Globus pallidus (tissue), 1 donor: ENCODE data around the gene KIR3DL2.
"Not testable (repeated sequence)": the region's sequence is repeated elsewhere in the genome, so short reads cannot be mapped to it uniquely, and the experiment has no call there.

Experiments
- DNase-seq: peaks from one replicate; pipeline ENCODE4 v3.0.0-alpha.2; 2015; ENCODE audit warnings: low spot score

The KIR3DL2 gene

GRCh38 chr19:54871696-54872095 is 21.5 kb downstream of the KIR3DL2 start:
- no peak for DNase-seq

GRCh38 chr19:54873990-54874389 is 23.7 kb downstream of the KIR3DL2 start, which contains the start of gene FCAR:
TSS of gene FCAR (plus strand) at chr19:54874235. CDS start at chr19:54874290, 55 bp downstream.
- DNase-seq, result no peak

- DNase-seq, result peak; percentile 61
Measured at GRCh38 chr19:54875506-54875905, 25.3 kb downstream of the KIR3DL2 start.

GRCh38 chr19:54877471-54877870 is 27.2 kb downstream of the KIR3DL2 start:
- DNase-seq, result no peak

GRCh38 chr19:54881884-54882283 is 31.6 kb downstream of the KIR3DL2 start:
- no peak for DNase-seq

- DNase-seq, result no peak
Measured at GRCh38 chr19:54882758-54883157, 32.5 kb downstream of the KIR3DL2 start.

- DNase-seq, result no peak
Measured at GRCh38 chr19:54883228-54883627, 33.0 kb downstream of the KIR3DL2 start.

- DNase-seq, result no peak
Measured at GRCh38 chr19:54888239-54888638, 38.0 kb downstream of the KIR3DL2 start.

GRCh38 chr19:54889566-54889965 is 39.3 kb downstream of the KIR3DL2 start:
- DNase-seq, result no peak

GRCh38 chr19:54893406-54893805 is 43.2 kb downstream of the KIR3DL2 start:
- DNase-seq, result no peak

- not testable (repeated sequence) for DNase-seq
Measured at GRCh38 chr19:54894106-54894505, 43.9 kb downstream of the KIR3DL2 start.

GRCh38 chr19:54896036-54896435 is 45.8 kb downstream of the KIR3DL2 start:
- no peak for DNase-seq

- DNase-seq, result not testable (repeated sequence)
Measured at GRCh38 chr19:54898685-54899084, 48.4 kb downstream of the KIR3DL2 start.

GRCh38 chr19:54899646-54900045 is 49.4 kb downstream of the KIR3DL2 start:
- not testable (repeated sequence) for DNase-seq

- DNase-seq, result not testable (repeated sequence)
Measured at GRCh38 chr19:54901153-54901552, 50.9 kb downstream of the KIR3DL2 start.

- no peak for DNase-seq
Measured at GRCh38 chr19:54902061-54902460, 51.8 kb downstream of the KIR3DL2 start.

GRCh38 chr19:54903303-54903702 is 53.1 kb downstream of the KIR3DL2 start:
- DNase-seq, result no peak

- DNase-seq, result not testable (repeated sequence)
Measured at GRCh38 chr19:54904261-54904660, 54.0 kb downstream of the KIR3DL2 start.

- DNase-seq, result no peak
Measured at GRCh38 chr19:54905421-54905802, 55.2 kb downstream of the KIR3DL2 start.

GRCh38 chr19:54905803-54906511 is 55.7 kb downstream of the KIR3DL2 start, which contains the start of gene NCR1:
TSS of gene NCR1 (plus strand) at chr19:54906148. CDS start at chr19:54906188, 40 bp downstream.
- no peak for DNase-seq

- DNase-seq, result no peak
Measured at GRCh38 chr19:54906819-54907218, 56.6 kb downstream of the KIR3DL2 start.

GRCh38 chr19:54907899-54908298 is 57.7 kb downstream of the KIR3DL2 start:
- DNase-seq, result not testable (repeated sequence)
